Activated CD4-positive, alpha-beta T cell treated with anti-CD3 and anti-CD28 coated beads for 1 hour (primary cell): ENCODE data around the gene GPX6.
"Not testable (repeated sequence)": the region's sequence is repeated elsewhere in the genome, so short reads cannot be mapped to it uniquely, and the experiment has no call there.

Experiments
- DNase-seq: peaks from one replicate; pipeline ENCODE4 v3.0.0-alpha.2; 2020

GPX6 gene

GRCh38 chr6:28523241-28523622 is 7.6 kb upstream of the GPX6 start:
- no peak for DNase-seq

- no peak for DNase-seq
Observed at GRCh38 chr6:28522594-28523240, 7.1 kb upstream of the GPX6 start.

- DNase-seq = no peak
Observed at GRCh38 chr6:28517964-28518363, 2.4 kb upstream of the GPX6 start.

- not testable (repeated sequence) for DNase-seq
Observed at GRCh38 chr6:28512387-28512786, 3.2 kb downstream of the GPX6 start.

GRCh38 chr6:28511628-28512300 is 3.8 kb downstream of the GPX6 start:
- no peak for DNase-seq

- no peak for DNase-seq
Observed at GRCh38 chr6:28506807-28507475, 8.7 kb downstream of the GPX6 start.

GRCh38 chr6:28505733-28506132 is 9.9 kb downstream of the GPX6 start:
- DNase-seq = no peak

- not testable (repeated sequence) for DNase-seq
Observed at GRCh38 chr6:28502709-28503305, 12.8 kb downstream of the GPX6 start.

GRCh38 chr6:28502136-28502535 is 13.5 kb downstream of the GPX6 start:
- not testable (repeated sequence) for DNase-seq

- DNase-seq = no peak
Observed at GRCh38 chr6:28501259-28501658, 14.3 kb downstream of the GPX6 start.

- no peak for DNase-seq
Observed at GRCh38 chr6:28497893-28498292, 17.7 kb downstream of the GPX6 start.

- DNase-seq = no peak
Observed at GRCh38 chr6:28497306-28497705, 18.3 kb downstream of the GPX6 start.

- DNase-seq = no peak
Observed at GRCh38 chr6:28496099-28496779, 19.4 kb downstream of the GPX6 start.

GRCh38 chr6:28491984-28492317 is 23.6 kb downstream of the GPX6 start:
- DNase-seq = no peak

GRCh38 chr6:28490205-28490890 is 25.2 kb downstream of the GPX6 start:
- no peak for DNase-seq

- peak; percentile 18 for DNase-seq
Observed at GRCh38 chr6:28489366-28490204, 26.0 kb downstream of the GPX6 start.

- no peak for DNase-seq
Observed at GRCh38 chr6:28488916-28489365, 26.7 kb downstream of the GPX6 start.

GRCh38 chr6:28486988-28487742 is 28.4 kb downstream of the GPX6 start:
- DNase-seq = no peak

GRCh38 chr6:28486533-28486932 is 29.1 kb downstream of the GPX6 start:
- no peak for DNase-seq

GRCh38 chr6:28485482-28485881 is 30.1 kb downstream of the GPX6 start:
- no peak for DNase-seq
